Stomach (tissue), 4 donors: ENCODE results near the gene NPIPB9.
"Not testable (repeated sequence)": the region's sequence is repeated elsewhere in the genome, so short reads cannot be mapped to it uniquely, and the experiment has no call there.

Source experiments
- POLR2A ChIP-seq, 4 donors: fragments of 450-650 bp; IDR thresholded peaks; one replicate each; pipeline ENCODE4 v1.6.1; 2016; ENCODE audit warnings: antibody characterized with exemption in 4 of 4, control low read depth in 2 of 4, mild to moderate bottlenecking in 1 of 4, moderate library complexity in 1 of 4
- TF ChIP-seq, protein P1 (sequence below), 7 experiments: fragments of 450-650 bp in 4 of 7; fragments of 200-600 bp in 3 of 7; sonication (generic) in 3 of 7; IDR thresholded peaks; one replicate each; pipeline ENCODE4 v1.5.1; 2016 to 2019; ENCODE audit warnings: antibody characterized with exemption in 7 of 7, control low read depth in 2 of 7, mild to moderate bottlenecking in 1 of 7

- not testable (repeated sequence) for TF ChIP-seq POLR2A (IDR thresholded peaks at IDR 0.05)
- TF ChIP-seq, protein P1, sequence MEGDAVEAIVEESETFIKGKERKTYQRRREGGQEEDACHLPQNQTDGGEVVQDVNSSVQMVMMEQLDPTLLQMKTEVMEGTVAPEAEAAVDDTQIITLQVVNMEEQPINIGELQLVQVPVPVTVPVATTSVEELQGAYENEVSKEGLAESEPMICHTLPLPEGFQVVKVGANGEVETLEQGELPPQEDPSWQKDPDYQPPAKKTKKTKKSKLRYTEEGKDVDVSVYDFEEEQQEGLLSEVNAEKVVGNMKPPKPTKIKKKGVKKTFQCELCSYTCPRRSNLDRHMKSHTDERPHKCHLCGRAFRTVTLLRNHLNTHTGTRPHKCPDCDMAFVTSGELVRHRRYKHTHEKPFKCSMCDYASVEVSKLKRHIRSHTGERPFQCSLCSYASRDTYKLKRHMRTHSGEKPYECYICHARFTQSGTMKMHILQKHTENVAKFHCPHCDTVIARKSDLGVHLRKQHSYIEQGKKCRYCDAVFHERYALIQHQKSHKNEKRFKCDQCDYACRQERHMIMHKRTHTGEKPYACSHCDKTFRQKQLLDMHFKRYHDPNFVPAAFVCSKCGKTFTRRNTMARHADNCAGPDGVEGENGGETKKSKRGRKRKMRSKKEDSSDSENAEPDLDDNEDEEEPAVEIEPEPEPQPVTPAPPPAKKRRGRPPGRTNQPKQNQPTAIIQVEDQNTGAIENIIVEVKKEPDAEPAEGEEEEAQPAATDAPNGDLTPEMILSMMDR (IDR thresholded peaks at IDR 0.05) = not testable (repeated sequence)
Observed at GRCh38 chr16:28741295-28741694, 10.3 kb upstream of the NPIPB9 start.
